ENCODE results near the gene TMEM131L.

- TF ChIP-seq CTCF (IDR thresholded peaks at IDR 0.05; ENCODE audit: insufficient read depth, low read depth, low read length): no peak
- TF ChIP-seq EZH2 (IDR thresholded peaks at IDR 0.05; ENCODE audit: insufficient read depth, low read length): no peak
These were observed 47.1 kb upstream of the TMEM131L start for GRCh38 chr4:153419029-153419428.

Data from astrocyte (in vitro differentiated cells and primary cell).